Keratinocyte (primary cell): Measurements from ENCODE around the gene TMEM63B. TPM values are rescaled to one million over a fixed set of nuclear protein-coding genes. Genes with fewer than 3 reads are reported as not detected.

Experiments used
- DNase-seq: peaks from one replicate; pipeline ENCODE4 v3.0.0-alpha.2; 2011; ENCODE audit warnings: low read depth, missing footprints, low spot score
- FAIRE-seq: peaks from 2 replicates; lab custom pipeline; 2011; peaks lifted over from hg19 to GRCh38; lab: Jason Lieb, UNC
- H2AFZ ChIP-seq: 2 replicates; pipeline ENCODE4 v1.6.0; 2012; ENCODE audit warnings: low read length, control low read depth, inconsistent platforms; ENCODE audit not compliant: control insufficient read depth
- H3K27ac ChIP-seq: 2 replicates; pipeline ENCODE4 v1.5.1; 2011; ENCODE audit warnings: low read length; ENCODE audit not compliant: control insufficient read depth, insufficient read depth
- H3K27me3 ChIP-seq: 3 replicates; pipeline ENCODE4 v1.6.0; 2011; ENCODE audit warnings: low read length; ENCODE audit not compliant: control insufficient read depth, insufficient read depth; ENCODE audit errors: extremely low read depth
- H3K36me3 ChIP-seq, 2 experiments: 2 replicates in 1 of 2; 3 replicates in 1 of 2; pipeline ENCODE4 v1.5.1; 2011; ENCODE audit warnings: low read length in 2 of 2, mild to moderate bottlenecking in 1 of 2; ENCODE audit not compliant: control insufficient read depth in 2 of 2, insufficient read depth in 2 of 2; ENCODE audit errors: extremely low read depth in 1 of 2
- H3K4me1 ChIP-seq: 3 replicates; pipeline ENCODE4 v1.5.1; 2011; ENCODE audit warnings: low read length; ENCODE audit not compliant: control insufficient read depth, insufficient read depth; ENCODE audit errors: extremely low read depth
- H3K4me2 ChIP-seq: 3 replicates; pipeline ENCODE4 v1.6.0; 2011; ENCODE audit warnings: low read depth, low read length; ENCODE audit not compliant: control insufficient read depth, insufficient read depth; ENCODE audit errors: extremely low read depth
- H3K4me3 ChIP-seq, 3 experiments: fragments of 200-600 bp in 1 of 3; sonication (generic) in 1 of 3; 2 replicates in 2 of 3; 3 replicates in 1 of 3; pipeline ENCODE4 v1.5.1; 2011 to 2016; ENCODE audit warnings: low read length in 3 of 3, mild to moderate bottlenecking in 3 of 3, control low read depth in 2 of 3, inconsistent platforms in 1 of 3, low read depth in 1 of 3, mixed read lengths in 1 of 3, mixed run types in 1 of 3, moderate library complexity in 1 of 3; ENCODE audit not compliant: control insufficient read depth in 2 of 3, insufficient read depth in 2 of 3; ENCODE audit errors: extremely low read depth in 1 of 3
- H3K79me2 ChIP-seq: 2 replicates; pipeline ENCODE4 v1.6.0; 2012; ENCODE audit warnings: low read length; ENCODE audit not compliant: control insufficient read depth, insufficient read depth
- H3K9ac ChIP-seq: 3 replicates; pipeline ENCODE4 v1.6.0; 2011; ENCODE audit warnings: low read length; ENCODE audit not compliant: control insufficient read depth, insufficient read depth; ENCODE audit errors: extremely low read depth
- H3K9me1 ChIP-seq: 3 replicates; pipeline ENCODE4 v1.6.0; 2011; ENCODE audit warnings: low read length; ENCODE audit not compliant: control insufficient read depth, insufficient read depth; ENCODE audit errors: extremely low read depth
- H3K9me3 ChIP-seq: 2 replicates; pipeline ENCODE4 v1.5.1; 2012; ENCODE audit warnings: low read depth, low read length; ENCODE audit not compliant: control insufficient read depth
- H4K20me1 ChIP-seq: 3 replicates; pipeline ENCODE4 v1.6.0; 2011; ENCODE audit warnings: low read length; ENCODE audit not compliant: control insufficient read depth, insufficient read depth; ENCODE audit errors: extremely low read depth
- EZH2 ChIP-seq: IDR thresholded peaks from one replicate; pipeline ENCODE4 v1.6.1; 2012; ENCODE audit warnings: inconsistent platforms, mild to moderate bottlenecking, low read length, moderate library complexity
- dilution Hi-C: fragments of 300-500 bp; cut with MboI; formaldehyde crosslinking; loops from one replicate; pipeline ENCODE4 v1.7.0; 2020; ENCODE audit warnings: low sequenced_read_pairs; ENCODE audit not compliant: extremely low pct_ligation_motif_present
- polyA plus RNA-seq, 5 experiments: library from polyadenylated mRNA; depleted of rRNA in 3 of 5; stranded (reverse) in 3 of 5; stranded (forward) in 1 of 5; unstranded in 1 of 5; fragments of >200 nt; gene quantifications; 1 replicate in 1 of 5; 2 replicates in 3 of 5; 3 replicates in 1 of 5; pipeline versions ENCODE4 v1.2.1 to v1.2.3, GENCODE V29; 2011 to 2012; ENCODE audit warnings: missing spikeins in 2 of 5, low read depth in 1 of 5, low replicate concordance in 1 of 5
- TF ChIP-seq, protein P1 (sequence below), 3 experiments: IDR thresholded peaks in 1 of 3; conservative IDR thresholded peaks in 1 of 3; optimal IDR thresholded peaks in 1 of 3; 2 replicates in 2 of 3; 3 replicates in 1 of 3; pipeline versions ENCODE3 to v1.5.1; 2011; ENCODE audit warnings: low read length in 3 of 3, mild to moderate bottlenecking in 3 of 3, moderate library complexity in 2 of 3, control low read depth in 1 of 3, inconsistent platforms in 1 of 3; ENCODE audit not compliant: insufficient read depth in 2 of 3; ENCODE audit errors: extremely low read depth in 1 of 3

TMEM63B gene
- polyA plus RNA-seq, 1 donor (not counting 4 experiments of a cell fraction or from before 2014, with no cell fraction given), result 64.8 TPM

DNA sequence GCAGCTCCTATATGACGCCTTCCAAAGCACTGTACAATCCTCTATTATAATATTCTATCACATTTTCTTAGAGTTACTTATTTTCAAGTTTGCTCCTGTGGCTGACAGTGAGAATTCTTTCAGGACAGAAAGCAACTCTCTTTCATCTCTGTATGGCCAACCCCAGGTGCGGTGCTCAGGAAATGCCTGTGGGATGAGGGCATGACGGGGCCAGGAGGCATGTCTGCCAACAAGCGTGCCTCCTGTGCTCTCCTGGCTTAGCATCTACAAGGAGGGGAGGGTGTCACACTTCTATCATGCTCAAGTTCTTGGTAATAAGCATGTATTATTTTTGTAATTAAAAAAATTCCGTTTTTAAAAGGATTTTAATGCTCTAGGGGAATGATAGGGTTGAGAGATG lies 11.5 kb upstream of the TMEM63B start:
- peak overlapping the region; percentile 93 for H3K27ac ChIP-seq
- peaks cover 6% of the 10 kb centered on the region for H4K20me1 ChIP-seq
- H3K27me3 ChIP-seq, result no peaks in the 10 kb centered on the region
- H3K36me3 ChIP-seq, result peaks cover 24 to 35% of the 10 kb centered on the region in 2 experiments
- TF ChIP-seq, protein P1, sequence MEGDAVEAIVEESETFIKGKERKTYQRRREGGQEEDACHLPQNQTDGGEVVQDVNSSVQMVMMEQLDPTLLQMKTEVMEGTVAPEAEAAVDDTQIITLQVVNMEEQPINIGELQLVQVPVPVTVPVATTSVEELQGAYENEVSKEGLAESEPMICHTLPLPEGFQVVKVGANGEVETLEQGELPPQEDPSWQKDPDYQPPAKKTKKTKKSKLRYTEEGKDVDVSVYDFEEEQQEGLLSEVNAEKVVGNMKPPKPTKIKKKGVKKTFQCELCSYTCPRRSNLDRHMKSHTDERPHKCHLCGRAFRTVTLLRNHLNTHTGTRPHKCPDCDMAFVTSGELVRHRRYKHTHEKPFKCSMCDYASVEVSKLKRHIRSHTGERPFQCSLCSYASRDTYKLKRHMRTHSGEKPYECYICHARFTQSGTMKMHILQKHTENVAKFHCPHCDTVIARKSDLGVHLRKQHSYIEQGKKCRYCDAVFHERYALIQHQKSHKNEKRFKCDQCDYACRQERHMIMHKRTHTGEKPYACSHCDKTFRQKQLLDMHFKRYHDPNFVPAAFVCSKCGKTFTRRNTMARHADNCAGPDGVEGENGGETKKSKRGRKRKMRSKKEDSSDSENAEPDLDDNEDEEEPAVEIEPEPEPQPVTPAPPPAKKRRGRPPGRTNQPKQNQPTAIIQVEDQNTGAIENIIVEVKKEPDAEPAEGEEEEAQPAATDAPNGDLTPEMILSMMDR (optimal IDR thresholded peaks at IDR 0.05 in 1 of 3, IDR thresholded peaks at IDR 0.05 in 1 of 3, conservative IDR thresholded peaks at IDR 0.05 in 1 of 3; ENCODE audit: extremely low read depth in 1 of 3, insufficient read depth in 2 of 3, low read length in 3 of 3), result no peak
- no peak for TF ChIP-seq EZH2
- H3K9me1 ChIP-seq, result peaks cover 4% of the 10 kb centered on the region
- peak overlapping the region; percentile 88 for H3K4me2 ChIP-seq
- peak overlapping the region in 2 of 3 experiments; percentile 40 to 58 for H3K4me3 ChIP-seq
- DNase-seq, result peak; percentile 68
- H3K79me2 ChIP-seq, result peaks cover 71% of the 10 kb centered on the region
- no peaks in the 10 kb centered on the region for H3K9me3 ChIP-seq
- H3K9ac ChIP-seq, result peak overlapping the region; percentile 71
- peaks cover 65% of the 10 kb centered on the region for H3K4me1 ChIP-seq
- FAIRE-seq, result peak; percentile 73
- dilution Hi-C loops, result no loop called here
- H2AFZ ChIP-seq, result no peak overlapping the region

DNA sequence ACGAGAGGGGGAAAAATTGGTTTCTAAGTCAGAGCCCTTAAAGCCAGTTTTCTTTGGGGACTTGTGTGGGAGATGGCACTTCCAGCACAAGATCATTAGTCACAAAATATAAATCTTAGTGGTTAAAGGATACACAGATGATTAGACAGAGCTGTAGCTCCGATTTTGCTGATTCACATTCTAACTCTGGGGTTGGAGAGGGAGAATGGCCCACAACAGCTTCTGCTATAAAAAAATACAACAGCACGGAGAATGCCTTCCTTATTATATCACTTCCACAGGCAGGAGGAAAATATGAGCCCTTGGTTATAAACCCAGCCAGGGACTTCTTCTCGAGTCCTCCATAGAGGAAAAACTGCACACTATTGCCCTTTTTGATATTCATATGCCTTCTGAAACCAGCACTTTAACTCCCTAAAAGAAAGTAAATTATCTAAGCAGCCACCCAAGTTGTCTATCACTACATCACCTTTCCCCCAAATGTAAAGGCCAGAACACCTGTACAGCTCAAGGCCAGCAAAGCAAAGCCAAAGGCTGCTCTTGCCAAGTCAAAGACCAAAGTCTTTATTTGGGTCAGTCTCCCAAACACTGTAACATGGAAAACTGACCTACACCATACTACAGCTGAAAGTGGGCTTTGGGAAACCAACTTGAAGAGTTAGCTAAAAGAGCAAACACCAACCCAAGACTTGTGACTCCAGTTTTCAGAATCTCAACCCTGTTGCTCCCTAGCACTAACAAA lies 10.5 kb upstream of the TMEM63B start:
- H3K27me3 ChIP-seq, result no peaks in the 10 kb centered on the region
- H3K4me2 ChIP-seq, result peak overlapping the region; percentile 88
- peaks cover 4% of the 10 kb centered on the region for H3K9me1 ChIP-seq
- DNase-seq (no peak), FAIRE-seq (peak; percentile 75)
- H4K20me1 ChIP-seq, result peaks cover 6% of the 10 kb centered on the region
- no peak overlapping the region for H2AFZ ChIP-seq
- dilution Hi-C loops, result no loop called here
- H3K27ac ChIP-seq, result peak overlapping the region; percentile 93
- no peaks in the 10 kb centered on the region for H3K9me3 ChIP-seq
- peaks cover 71% of the 10 kb centered on the region for H3K79me2 ChIP-seq
- H3K36me3 ChIP-seq, result peaks cover 16 to 26% of the 10 kb centered on the region in 2 experiments
- H3K4me1 ChIP-seq, result peaks cover 72% of the 10 kb centered on the region
- H3K9ac ChIP-seq, result peak overlapping the region; percentile 71
- H3K4me3 ChIP-seq, result peak overlapping the region in 2 of 3 experiments; percentile 40 to 58
- TF ChIP-seq EZH2, result no peak
- TF ChIP-seq, protein P1 (optimal IDR thresholded peaks at IDR 0.05 in 1 of 3, IDR thresholded peaks at IDR 0.05 in 1 of 3, conservative IDR thresholded peaks at IDR 0.05 in 1 of 3; ENCODE audit: extremely low read depth in 1 of 3, insufficient read depth in 2 of 3, low read length in 3 of 3), result no peak
